SJSA1 (cell line): ENCODE results near the gene CEP164. TPM values are rescaled to one million over a fixed set of nuclear protein-coding genes. Genes with fewer than 3 reads are reported as not detected.

Experiments used
- DNase-seq, 2 experiments: peaks; one replicate each; pipeline ENCODE4 v3.0.0-alpha.2; 2015 to 2020; ENCODE audit warnings: low spot score in 2 of 2, low read depth in 1 of 2
- H3K27ac ChIP-seq: fragments of 250-450 bp; sonication (Bioruptor Pico); 2 replicates; pipeline ENCODE4 v1.5.1; 2020; ENCODE audit warnings: mild to moderate bottlenecking, moderate library complexity
- H3K27me3 ChIP-seq: fragments of 250-450 bp; sonication (Bioruptor Pico); replicated peaks from 2 replicates; pipeline ENCODE4 v1.5.1; 2020; ENCODE audit warnings: mild to moderate bottlenecking, moderate library complexity
- H3K36me3 ChIP-seq: fragments of 250-450 bp; sonication (Bioruptor Pico); 2 replicates; pipeline ENCODE4 v1.5.1; 2020; ENCODE audit warnings: mild to moderate bottlenecking
- H3K4me1 ChIP-seq: fragments of 250-450 bp; sonication (Bioruptor Pico); replicated peaks from 2 replicates; pipeline ENCODE4 v1.6.1; 2021; ENCODE audit warnings: mild to moderate bottlenecking
- H3K4me3 ChIP-seq: fragments of 250-450 bp; sonication (Bioruptor Pico); 2 replicates; pipeline ENCODE4 v1.5.1; 2020; ENCODE audit warnings: mild to moderate bottlenecking
- H3K9me3 ChIP-seq: fragments of 250-450 bp; sonication (Bioruptor Pico); replicated peaks from 2 replicates; pipeline ENCODE4 v1.5.1; 2020; ENCODE audit warnings: mild to moderate bottlenecking
- total RNA-seq: library from RNA; depleted of rRNA; stranded (reverse); fragments of >200 nt; shearing (Covaris generic); gene quantifications from 2 replicates; pipeline ENCODE4 v1.2.3, GENCODE V29; 2014

The CEP164 gene
- total RNA-seq, 1 experiment from 2014 or later: 24.8 TPM

DNA sequence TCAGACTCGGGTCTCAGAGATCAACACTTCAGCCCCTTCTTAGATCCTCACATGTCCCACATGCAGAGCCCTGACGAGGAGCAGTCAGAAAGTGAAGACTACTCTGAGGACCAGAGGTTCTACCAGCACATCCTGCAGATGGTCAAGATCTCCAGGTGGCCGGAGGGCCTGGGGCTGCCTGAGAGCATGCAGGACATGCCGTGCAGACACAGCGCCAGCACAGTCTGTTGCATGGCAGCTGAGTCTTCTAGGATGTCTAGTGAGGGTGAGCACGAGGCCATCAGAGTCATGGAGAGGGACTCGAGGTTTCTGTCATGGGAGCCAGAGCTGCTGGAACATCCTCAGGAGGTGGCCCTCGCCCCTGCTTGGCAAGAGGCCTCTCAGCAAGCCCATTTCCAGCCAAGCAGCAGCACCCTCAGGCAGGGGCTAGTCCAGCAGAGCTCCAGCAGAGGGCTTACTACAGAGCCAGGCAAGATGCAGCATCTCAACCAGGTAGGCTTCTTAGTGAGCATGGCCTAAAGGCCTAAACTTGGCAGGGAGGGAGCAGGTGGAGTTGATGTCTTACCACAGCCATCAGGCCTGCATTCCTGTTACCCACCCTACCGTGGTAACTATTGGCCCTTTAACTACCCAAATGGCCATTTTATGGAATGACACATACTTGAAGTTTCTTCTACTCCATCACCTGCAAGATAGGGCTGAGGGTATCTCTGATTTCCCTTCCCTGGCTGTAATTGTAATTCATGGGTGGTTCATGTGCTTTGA is 28.7 kb downstream of the CEP164 start:
- H3K4me3 ChIP-seq: no peak overlapping the region
- no peaks in the 10 kb centered on the region for H3K27me3 ChIP-seq
- H3K9me3 ChIP-seq: no peaks in the 10 kb centered on the region
- DNase-seq: no peak
- H3K4me1 ChIP-seq: no peaks in the 10 kb centered on the region
- no peak overlapping the region for H3K27ac ChIP-seq
- peaks cover 8% of the 10 kb centered on the region for H3K36me3 ChIP-seq

DNA sequence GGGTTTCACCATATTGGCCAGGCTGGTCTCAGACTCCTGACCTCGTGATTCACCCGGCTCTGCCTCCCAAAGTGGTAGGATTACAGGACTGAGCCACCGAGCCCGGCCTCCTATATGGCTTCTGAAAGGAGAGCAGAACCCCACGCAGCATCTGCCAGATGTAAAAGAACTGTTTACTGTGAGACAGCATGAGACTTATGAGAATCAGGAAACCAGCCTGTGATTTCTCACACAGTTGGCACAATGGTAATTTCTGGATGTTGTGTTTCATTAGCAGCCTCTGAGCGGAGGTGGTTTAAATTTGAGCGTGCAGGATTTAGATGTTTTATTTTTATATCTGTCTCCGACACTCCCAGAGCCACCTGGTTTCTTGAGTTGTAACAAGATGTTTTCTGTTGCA is 33.8 kb downstream of the CEP164 start:
- Histone ChIP-seq H3K9me3 (no peaks in the 10 kb centered on the region), H3K4me3 (no peak overlapping the region), H3K27ac (no peak overlapping the region), H3K36me3 (peaks cover 9% of the 10 kb centered on the region), H3K4me1 (no peaks in the 10 kb centered on the region), H3K27me3 (no peaks in the 10 kb centered on the region)
- DNase-seq: no peak

DNA sequence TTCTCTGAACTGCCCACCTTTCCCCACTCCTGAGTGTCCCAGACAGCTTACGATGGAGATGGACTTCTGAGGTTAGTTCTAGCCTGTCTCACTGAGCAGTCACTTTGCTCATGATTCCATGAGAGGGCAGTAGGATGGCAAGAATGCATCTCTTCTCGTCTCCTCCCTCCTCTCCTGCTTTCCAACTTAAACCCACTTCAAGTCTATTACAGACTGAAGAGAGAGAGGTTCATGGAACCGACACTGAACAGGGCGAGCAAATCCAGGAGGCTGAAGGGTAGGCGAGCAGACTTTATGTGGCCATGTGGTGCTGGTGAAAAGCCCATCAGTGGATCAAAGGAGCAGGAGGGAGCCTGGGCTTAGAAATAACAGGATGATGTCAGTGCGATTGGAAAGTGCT is 38.6 kb downstream of the CEP164 start:
- Histone ChIP-seq H3K36me3 (0 out of 2 replicates have a peak, but pooled peaks cover 6% of the 10 kb centered on the region), H3K4me1 (no peaks in the 10 kb centered on the region), H3K4me3 (no peak overlapping the region), H3K9me3 (no peaks in the 10 kb centered on the region), H3K27me3 (no peaks in the 10 kb centered on the region), H3K27ac (no peak overlapping the region)
- DNase-seq: no peak

DNA sequence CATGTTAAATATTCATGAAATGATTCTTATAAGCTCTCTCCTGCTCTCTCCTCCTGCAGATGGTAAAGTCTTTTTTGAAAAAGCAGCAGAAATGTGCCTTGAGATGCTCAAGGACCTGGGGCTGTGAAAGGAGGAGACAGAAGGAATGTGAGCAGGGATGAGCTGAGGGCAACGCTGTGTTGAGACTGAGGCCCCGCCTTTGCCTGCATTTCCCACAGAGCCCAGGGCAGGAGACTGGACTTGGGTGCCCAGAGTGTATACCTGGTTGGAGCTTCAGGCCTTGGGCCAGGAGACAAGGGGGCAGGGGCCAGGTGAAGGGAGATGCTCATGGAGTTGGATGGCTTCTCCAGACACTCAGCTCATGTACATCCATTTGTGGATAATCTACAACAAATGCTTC is 39.2 kb downstream of the CEP164 start:
- no peak overlapping the region for H3K4me3 ChIP-seq
- DNase-seq: no peak

DNA sequence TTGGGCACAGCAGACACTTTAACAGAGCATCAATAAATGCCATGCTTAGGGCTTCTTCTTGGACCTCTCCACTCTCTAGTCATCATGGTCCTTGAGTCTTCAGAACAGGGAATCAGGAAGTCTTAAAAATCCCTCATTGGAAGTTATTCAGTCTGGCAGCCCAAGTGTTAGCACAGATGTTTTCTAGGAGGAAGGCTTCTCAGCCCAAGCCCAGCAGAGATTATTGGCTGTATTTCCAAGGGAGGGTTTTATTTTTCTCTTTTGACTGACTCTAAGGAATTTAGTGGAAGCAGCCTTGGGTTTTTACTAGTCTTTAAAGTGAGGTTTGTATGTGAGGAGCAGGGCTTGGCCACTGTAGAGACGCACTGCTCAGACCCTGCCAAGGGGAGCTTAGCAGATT is 41.9 kb downstream of the CEP164 start:
- H3K36me3 ChIP-seq: no peaks in the 10 kb centered on the region
- no peak for DNase-seq
- no peaks in the 10 kb centered on the region for H3K27me3 ChIP-seq
- no peak overlapping the region for H3K27ac ChIP-seq
- no peaks in the 10 kb centered on the region for H3K4me1 ChIP-seq
- no peaks in the 10 kb centered on the region for H3K9me3 ChIP-seq
- H3K4me3 ChIP-seq: no peak overlapping the region

More for the DNA sequence above, 39.2 kb downstream of the CEP164 start:
- Histone ChIP-seq H3K27ac (no peak overlapping the region), H3K36me3 (0 out of 2 replicates have a peak, but pooled peaks cover 6% of the 10 kb centered on the region), H3K27me3 (no peaks in the 10 kb centered on the region), H3K9me3 (no peaks in the 10 kb centered on the region), H3K4me1 (no peaks in the 10 kb centered on the region)

DNA sequence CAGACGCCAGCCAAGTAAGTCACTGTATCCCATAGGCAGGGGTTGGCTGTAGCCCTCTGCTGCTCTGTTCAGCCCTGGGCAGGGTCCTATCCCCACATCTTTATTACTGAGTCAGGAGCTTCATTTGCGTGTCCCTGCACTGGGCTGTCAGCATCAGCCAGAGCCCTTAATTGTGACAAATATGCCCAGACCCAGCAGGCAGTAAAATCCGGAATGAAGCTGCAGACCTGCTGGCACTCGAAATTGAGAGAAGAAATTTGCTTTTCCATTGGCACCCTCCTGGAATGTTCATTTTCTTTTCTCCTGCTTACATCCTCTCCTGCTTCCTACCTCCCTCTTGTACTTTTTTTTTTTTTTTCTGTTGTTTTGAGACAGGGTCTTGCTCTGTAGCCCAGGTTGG is 43.8 kb downstream of the CEP164 start:
- Histone ChIP-seq H3K36me3 (no peaks in the 10 kb centered on the region), H3K27ac (no peak overlapping the region), H3K4me1 (no peaks in the 10 kb centered on the region), H3K4me3 (no peak overlapping the region), H3K9me3 (no peaks in the 10 kb centered on the region), H3K27me3 (no peaks in the 10 kb centered on the region)
- no peak for DNase-seq

DNA sequence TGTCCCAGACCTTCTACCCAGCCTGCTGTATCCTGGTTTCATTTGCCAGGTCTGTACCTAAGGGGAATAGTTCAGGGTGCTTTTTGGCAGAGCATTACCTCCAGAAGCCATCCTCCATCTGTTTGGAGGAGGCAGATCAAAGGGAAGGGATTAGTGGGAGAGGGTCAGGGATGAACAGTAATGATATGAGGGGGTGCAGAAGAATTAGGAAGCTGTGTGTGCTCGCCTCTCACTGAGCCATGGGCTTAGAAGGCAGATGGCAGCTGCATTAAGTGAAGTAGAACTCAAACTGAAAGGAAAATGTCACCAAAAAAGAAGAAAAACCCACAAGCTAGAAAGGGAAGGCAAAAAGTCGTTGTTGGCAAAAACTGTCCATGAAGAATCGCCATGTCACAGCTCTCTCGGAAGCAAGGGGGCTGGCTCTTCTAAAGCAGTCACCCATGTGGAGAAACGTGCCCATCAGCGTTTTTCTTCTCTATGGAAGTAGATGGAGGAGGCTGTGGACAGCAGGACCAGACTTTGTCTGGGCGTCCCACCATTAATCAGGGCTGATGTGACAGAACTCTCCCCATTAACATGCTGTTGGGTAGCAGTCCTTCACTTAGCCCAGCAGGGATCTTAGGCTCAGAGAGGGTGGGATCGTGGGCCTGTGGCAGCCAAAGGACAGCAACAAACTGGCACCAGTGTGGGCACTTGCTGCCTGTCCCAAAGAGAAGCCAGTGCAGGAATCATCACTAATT is 46.8 kb downstream of the CEP164 start:
- H3K9me3 ChIP-seq: no peaks in the 10 kb centered on the region
- no peaks in the 10 kb centered on the region for H3K4me1 ChIP-seq
- H3K4me3 ChIP-seq: no peak overlapping the region
- no peak overlapping the region for H3K27ac ChIP-seq
- no peaks in the 10 kb centered on the region for H3K36me3 ChIP-seq
- no peaks in the 10 kb centered on the region for H3K27me3 ChIP-seq
- no peak for DNase-seq

DNA sequence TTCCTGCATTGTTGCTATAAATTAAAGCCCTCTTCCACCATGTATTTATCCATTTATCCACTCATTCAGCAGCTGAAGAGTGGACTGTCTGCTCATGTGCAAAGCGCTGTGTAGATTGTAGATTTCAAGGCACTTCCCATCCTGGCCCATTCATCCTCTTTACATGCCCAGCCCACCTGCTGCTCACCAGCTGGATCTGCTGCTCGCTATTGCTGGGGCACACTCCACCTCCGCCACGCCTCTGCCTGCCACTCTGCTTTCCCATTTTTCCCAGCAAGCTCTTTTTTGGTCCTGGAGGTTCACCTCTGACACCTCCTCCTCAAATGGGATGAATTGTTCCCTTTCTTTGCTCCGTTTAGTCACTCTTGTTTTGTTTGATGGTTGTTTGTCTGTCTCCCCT is 48.3 kb downstream of the CEP164 start:
- Histone ChIP-seq H3K27me3 (no peaks in the 10 kb centered on the region), H3K9me3 (no peaks in the 10 kb centered on the region), H3K4me1 (no peaks in the 10 kb centered on the region), H3K36me3 (no peaks in the 10 kb centered on the region), H3K4me3 (no peak overlapping the region), H3K27ac (no peak overlapping the region)
- no peak for DNase-seq

DNA sequence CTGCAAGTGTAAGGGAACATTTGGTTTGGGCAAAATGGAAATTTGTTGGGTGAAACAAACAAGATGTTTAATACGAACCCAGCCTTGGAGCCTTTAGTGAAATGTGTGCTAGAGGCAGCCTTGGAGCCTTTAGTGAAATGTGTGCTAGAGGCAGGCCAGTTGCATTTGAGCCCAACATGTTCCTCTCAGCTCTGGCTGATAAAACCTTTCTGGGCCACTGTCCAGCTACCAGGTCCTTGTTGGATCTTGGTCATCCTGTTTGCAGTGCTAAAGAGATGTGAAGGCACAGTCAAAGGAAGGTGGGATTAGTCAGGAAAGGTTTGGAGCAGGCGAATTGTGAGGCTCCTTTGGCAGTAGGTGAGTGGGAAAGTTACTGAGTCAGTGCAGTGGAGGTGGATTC is 48.9 kb downstream of the CEP164 start:
- Histone ChIP-seq H3K9me3 (no peaks in the 10 kb centered on the region), H3K4me3 (no peak overlapping the region), H3K36me3 (no peaks in the 10 kb centered on the region), H3K27me3 (no peaks in the 10 kb centered on the region), H3K4me1 (no peaks in the 10 kb centered on the region), H3K27ac (no peak overlapping the region)
- no peak for DNase-seq

DNA sequence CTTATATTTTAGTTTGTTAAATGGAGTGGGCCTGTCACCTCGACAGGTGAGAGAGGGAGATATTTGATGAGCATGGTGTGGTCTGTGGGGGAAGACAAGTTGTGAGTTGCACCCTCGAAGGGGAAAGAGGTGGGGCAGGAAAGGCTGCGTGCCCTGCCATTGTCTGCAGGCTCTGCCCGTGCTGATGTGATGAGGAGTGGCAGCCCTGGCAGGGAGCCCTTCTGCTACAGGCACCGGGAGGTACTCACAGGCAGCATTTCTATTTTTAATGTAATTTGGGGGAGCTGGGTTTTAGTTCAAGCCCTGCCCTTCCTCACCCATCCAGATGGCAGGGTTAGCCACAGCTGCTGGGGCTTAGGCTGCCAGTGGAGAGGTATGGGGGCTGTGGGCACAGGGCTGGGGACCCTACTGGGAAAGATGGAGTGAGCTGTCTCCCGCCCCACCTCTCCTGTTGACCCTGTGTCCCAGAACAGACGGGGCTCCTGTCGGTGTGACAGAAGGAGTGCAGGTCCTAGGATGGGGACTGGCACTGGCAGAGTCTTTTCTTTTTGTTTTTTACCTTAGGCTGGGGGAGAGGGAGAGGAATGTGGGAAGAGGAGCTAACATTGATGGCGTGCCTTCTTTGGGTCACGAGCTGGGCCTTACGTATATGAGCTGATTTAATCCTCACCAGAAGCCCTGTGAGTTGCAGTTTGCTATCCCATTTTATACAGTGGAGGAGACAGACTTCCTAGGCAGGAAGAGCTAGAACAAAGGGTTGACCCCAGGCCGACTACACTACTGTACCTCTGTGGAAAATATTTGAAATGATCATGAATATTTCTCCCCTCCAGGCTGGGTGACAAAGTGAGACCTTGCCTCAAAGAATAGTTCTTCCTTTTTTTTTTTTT is 51.6 kb downstream of the CEP164 start:
- H3K4me3 ChIP-seq: no peak overlapping the region
- H3K9me3 ChIP-seq: no peaks in the 10 kb centered on the region
- H3K4me1 ChIP-seq: no peaks in the 10 kb centered on the region
- no peak overlapping the region for H3K27ac ChIP-seq
- DNase-seq: no peak
- no peaks in the 10 kb centered on the region for H3K36me3 ChIP-seq
- H3K27me3 ChIP-seq: no peaks in the 10 kb centered on the region

DNA sequence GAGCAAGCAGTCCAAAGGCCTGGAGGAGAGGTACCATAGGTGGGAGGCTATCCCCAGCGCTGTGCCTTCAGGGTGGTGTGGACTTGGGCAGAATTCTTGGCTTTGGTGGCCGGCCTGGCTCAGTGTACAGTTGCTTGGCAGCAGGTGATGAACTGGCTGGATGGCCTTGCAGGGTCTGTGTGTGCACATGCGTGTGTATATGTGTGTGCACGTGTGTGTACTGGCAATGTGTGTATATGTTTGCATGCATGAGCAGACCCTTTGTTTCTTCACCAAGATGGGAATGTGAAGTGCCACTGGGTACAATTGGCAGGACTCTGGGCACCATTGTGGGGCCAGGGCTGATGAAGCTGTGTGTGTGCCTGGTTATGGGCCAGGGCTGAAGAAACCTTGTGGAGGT is 53.0 kb downstream of the CEP164 start:
- no peak overlapping the region for H3K27ac ChIP-seq
- H3K9me3 ChIP-seq: no peaks in the 10 kb centered on the region
- H3K27me3 ChIP-seq: no peaks in the 10 kb centered on the region
- DNase-seq: no peak
- H3K36me3 ChIP-seq: no peaks in the 10 kb centered on the region
- no peak overlapping the region for H3K4me3 ChIP-seq
- H3K4me1 ChIP-seq: no peaks in the 10 kb centered on the region

DNA sequence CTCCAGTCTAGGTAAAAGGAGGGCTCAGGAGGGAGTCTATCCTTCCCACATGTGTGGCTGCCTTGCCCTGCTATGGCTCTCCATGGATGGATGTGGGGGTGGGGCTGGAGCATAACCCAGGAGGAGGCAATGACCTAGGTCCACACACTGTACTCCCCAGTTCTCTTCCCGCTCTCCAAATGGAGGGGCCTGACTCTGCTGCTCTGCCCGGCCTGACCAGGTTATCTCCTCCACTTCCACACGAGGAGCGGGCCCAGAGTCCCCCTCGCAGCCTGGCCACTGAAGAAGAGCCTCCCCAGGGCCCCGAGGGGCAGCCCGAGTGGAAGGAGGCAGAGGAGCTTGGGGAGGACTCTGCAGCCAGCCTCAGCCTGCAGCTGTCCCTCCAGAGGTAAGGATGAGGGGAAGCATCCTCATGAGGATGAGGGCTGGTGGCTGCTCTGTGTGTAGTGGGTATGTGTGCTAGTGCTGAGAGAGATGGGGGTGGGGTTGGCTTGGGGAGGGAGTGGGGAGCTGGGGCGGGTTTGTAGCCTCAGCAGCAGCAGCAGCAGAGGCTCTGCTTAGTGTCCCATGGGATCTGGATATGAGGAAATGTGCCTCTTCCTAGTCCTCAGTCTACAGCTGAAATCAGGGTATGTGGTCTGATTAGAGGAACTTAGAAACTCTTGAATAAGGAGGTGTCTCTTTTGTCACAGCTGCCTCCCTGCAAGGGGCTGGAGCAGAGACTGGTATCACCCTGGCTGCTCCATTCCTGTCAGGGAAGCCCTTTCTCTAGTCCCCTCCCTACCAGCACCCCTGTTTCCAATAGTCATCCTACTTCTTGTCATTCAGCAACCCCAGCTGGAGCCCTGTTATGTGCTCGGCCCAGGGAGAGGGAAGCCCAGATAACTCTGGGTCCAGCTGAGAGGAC is 54.1 kb downstream of the CEP164 start:
- DNase-seq: no peak
- H3K4me1 ChIP-seq: no peaks in the 10 kb centered on the region
- H3K27ac ChIP-seq: no peak overlapping the region
- no peaks in the 10 kb centered on the region for H3K9me3 ChIP-seq
- no peaks in the 10 kb centered on the region for H3K27me3 ChIP-seq
- no peaks in the 10 kb centered on the region for H3K36me3 ChIP-seq
- H3K4me3 ChIP-seq: no peak overlapping the region

DNA sequence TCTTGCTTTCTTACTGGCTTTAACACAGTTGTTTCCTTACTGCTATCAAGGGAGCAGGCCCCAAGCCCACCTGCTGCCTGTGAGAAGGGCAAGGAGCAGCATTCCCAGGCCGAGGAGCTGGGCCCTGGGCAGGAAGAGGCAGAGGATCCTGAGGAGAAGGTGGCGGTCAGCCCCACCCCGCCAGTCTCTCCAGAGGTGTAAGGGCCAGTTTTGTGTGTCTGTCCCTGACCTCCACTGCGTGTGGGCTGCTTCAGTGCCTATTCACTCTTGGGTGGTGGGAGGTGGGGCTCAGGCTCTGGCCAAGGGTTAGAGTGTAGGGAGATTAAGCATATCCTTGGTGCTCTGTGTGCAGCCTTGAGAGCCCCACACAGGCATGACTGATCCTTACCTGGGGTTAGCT is 55.1 kb downstream of the CEP164 start:
- H3K27ac ChIP-seq: no peak overlapping the region
- H3K4me3 ChIP-seq: no peak overlapping the region
- H3K4me1 ChIP-seq: no peaks in the 10 kb centered on the region
- no peaks in the 10 kb centered on the region for H3K9me3 ChIP-seq
- H3K36me3 ChIP-seq: no peaks in the 10 kb centered on the region
- DNase-seq: no peak
- H3K27me3 ChIP-seq: no peaks in the 10 kb centered on the region
